Measurements from ENCODE around the gene STRBP. TPM values are rescaled to one million over a fixed set of nuclear protein-coding genes. Genes with fewer than 3 reads are reported as not detected.
A peak's percentile ranks its signal among the peaks of the same experiment; 100 is the strongest.

STRBP gene
- total and polyA plus RNA-seq, 2 of the 8 experiments (the other 6 are each of a cell fraction or from before 2014, with no cell fraction given), result 29.7 to 105 TPM

DNA sequence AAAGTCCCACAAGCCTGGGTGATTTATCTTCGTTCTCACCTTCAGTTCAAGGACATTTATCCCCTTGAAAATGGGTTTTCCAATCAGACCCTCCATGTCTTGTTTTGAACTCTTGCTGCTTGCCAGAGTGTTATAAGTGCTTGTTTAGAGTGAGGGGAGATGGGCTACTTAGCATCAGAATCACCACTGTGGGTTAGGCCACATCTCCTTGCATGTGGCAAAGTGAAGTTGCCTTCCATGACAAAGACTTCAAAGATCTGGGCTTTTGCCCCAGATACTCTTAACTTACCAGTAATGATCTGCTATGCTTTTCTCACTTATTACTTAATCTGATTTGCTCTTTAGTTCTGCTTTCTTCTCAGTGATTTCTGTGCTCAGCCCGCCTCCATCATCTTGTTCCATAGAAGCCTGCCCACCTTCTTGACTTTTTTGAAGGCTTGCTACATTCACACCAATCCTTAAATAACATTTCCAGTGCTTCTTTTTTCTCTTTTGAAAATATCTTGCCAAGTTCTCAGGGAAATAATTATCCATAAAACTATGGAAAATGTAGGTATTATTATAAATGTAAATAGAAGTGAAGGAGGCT lies 195.9 kb downstream of the STRBP start:
- peaks cover 6 to 27% (median 17%) of the 10 kb centered on the region in 4 experiments; a peak in 6 of 7 replicates for H3K4me1 ChIP-seq (replicated peaks in 1 of 4; ENCODE audit: control insufficient read depth in 3 of 4, insufficient read depth in 4 of 4, low read length in 3 of 4)
- H3K23ac ChIP-seq (ENCODE audit: insufficient read length), result no peak overlapping the region
- H4K91ac ChIP-seq (replicated peaks; ENCODE audit: insufficient read length, low read length), result no peak overlapping the region
- H2AK5ac ChIP-seq (ENCODE audit: low read depth, low read length), result no peak overlapping the region
- H3K9me3 ChIP-seq (ENCODE audit: insufficient read depth in 2 of 2, low read depth in 1 of 2, low read length in 1 of 2), result no peaks in the 10 kb centered on the region
- H4K5ac ChIP-seq (ENCODE audit: insufficient read length, low read depth, low read length), result no peak overlapping the region
- H3K4me3 ChIP-seq (ENCODE audit: extremely low read depth in 1 of 4, insufficient read depth in 2 of 4, low read depth in 3 of 4, low read length in 4 of 4), result peak overlapping the region in 1 of 4 experiments; percentile 37; a peak in 2 of 8 replicates
- H3K79me2 ChIP-seq (ENCODE audit: control insufficient read depth in 1 of 2, insufficient read depth in 2 of 2, low read length in 2 of 2), result no peaks in the 10 kb centered on the region
- no peaks in the 10 kb centered on the region for H3K79me1 ChIP-seq (ENCODE audit: low read depth, low read length)
- no peak overlapping the region for H2BK5ac ChIP-seq (ENCODE audit: low read depth, low read length)
- POLR2A ChIA-PET (ENCODE audit: partially characterized antibody), result interaction anchor here (0.8 to 1.5 kb wide), 3 partner anchors 8 to 131 kb away, joined by 3 to 6 read pairs (median 5); partner anchors contain the start of gene RABGAP1
- no peak overlapping the region for H2BK20ac ChIP-seq (ENCODE audit: low read length)
- no peak overlapping the region for H3K4ac ChIP-seq (replicated peaks; ENCODE audit: insufficient read length, low read depth, low read length)
- H3K27ac ChIP-seq (ENCODE audit: low read depth, low read length), result no peak overlapping the region
- H3K14ac ChIP-seq (ENCODE audit: insufficient read length), result no peak overlapping the region
- 36% methylated on average over 2 of the region's 2 CpGs; no CpG with 5 or more reads in 1 of the 2 experiments for WGBS, 2 experiments (ENCODE audit: extremely low coverage in 1 of 2, insufficient coverage in 1 of 2, insufficient read length in 1 of 2, insufficient replicate concordance in 2 of 2, low coverage in 1 of 2, low lambda C conversion rate in 2 of 2, missing lambda C conversion rate in 1 of 2)
- CTCF ChIA-PET (ENCODE audit: partially characterized antibody), result interaction anchor here (0.7 to 1.4 kb wide), 3 partner anchors 9 to 15 kb away, joined by 3 to 7 read pairs (median 3); no protein-coding TSS in a partner anchor
- H3K18ac ChIP-seq (ENCODE audit: extremely low read depth, low read length), result no peak overlapping the region
- H3K9ac ChIP-seq (replicated peaks in 1 of 4; ENCODE audit: extremely low read depth in 1 of 4, low read depth in 3 of 4, low read length in 3 of 4), result no peak overlapping the region
- peaks cover 0 to 35% (median 4%) of the 10 kb centered on the region in 4 experiments; a peak in 5 of 8 replicates for H3K36me3 ChIP-seq (ENCODE audit: control insufficient read depth in 2 of 4, insufficient read depth in 4 of 4, low read length in 3 of 4)
- DNase-seq (ENCODE audit: low read depth in 1 of 2, low spot score in 2 of 2) (peak in 1 of 2 experiments; percentile 33), FAIRE-seq (peak; percentile 86)
- TF ChIP-seq POU5F1 (IDR thresholded peaks at IDR 0.05; ENCODE audit: low read depth, low read length) (peak; percentile 84; the same call in 1 of the 2 replicates), RAD21 (IDR thresholded peaks at IDR 0.05 in 1 of 2, conservative IDR thresholded peaks at IDR 0.05 in 1 of 2; ENCODE audit: low read depth in 2 of 2, low read length in 2 of 2) (no peak), ASH2L (IDR thresholded peaks at IDR 0.05; ENCODE audit: low read length) (peak; percentile 22), SP1 (IDR thresholded peaks at IDR 0.05; ENCODE audit: low read depth, low read length) (peak; percentile 45; the same call in 1 of the 2 replicates), BCL11A (IDR thresholded peaks at IDR 0.05; ENCODE audit: low read depth in 2 of 2, low read length in 2 of 2) (peak in 1 of 2 experiments; percentile 48), SP2 (IDR thresholded peaks at IDR 0.05; ENCODE audit: low read length) (no peak), NANOG (IDR thresholded peaks at IDR 0.05; ENCODE audit: insufficient read depth, low read depth, low read length, poor library complexity, severe bottlenecking) (peak; percentile 97)
- peak overlapping the region; percentile 55 to 63; a peak in 3 of 4 replicates for H3K4me2 ChIP-seq (ENCODE audit: insufficient read depth in 1 of 2, low read depth in 2 of 2, low read length in 2 of 2)
- H3K27me3 ChIP-seq (replicated peaks in 1 of 4; ENCODE audit: control insufficient read depth in 3 of 4, extremely low read depth in 1 of 4, insufficient read depth in 3 of 4, low read length in 3 of 4), result no peaks in the 10 kb centered on the region
- H3K23me2 ChIP-seq (ENCODE audit: low read depth, low read length), result no peaks in the 10 kb centered on the region
- no peak overlapping the region for H2BK12ac ChIP-seq (ENCODE audit: low read depth, low read length)
- H4K8ac ChIP-seq (ENCODE audit: extremely low read depth, insufficient read depth, low read length), result no peak overlapping the region
- H2BK15ac ChIP-seq (ENCODE audit: low read length), result no peak overlapping the region
- no peak overlapping the region for H2AFZ ChIP-seq (ENCODE audit: low read length)
- H2BK120ac ChIP-seq (replicated peaks; ENCODE audit: low read depth, low read length), result no peak overlapping the region
- no peaks in the 10 kb centered on the region for H4K20me1 ChIP-seq (replicated peaks in 1 of 2; ENCODE audit: control insufficient read depth in 1 of 2, insufficient read depth in 2 of 2, low read length in 2 of 2)
- H3K56ac ChIP-seq (replicated peaks; ENCODE audit: insufficient read length, low read depth, low read length), result no peak overlapping the region

All from H1 (cell line).